K562 (cell line): Measurements from ENCODE around the gene VPS33B. TPM values are rescaled to one million over a fixed set of nuclear protein-coding genes. Genes with fewer than 3 reads are reported as not detected.

Source experiments
- CBX3 ChIP-seq, 2 experiments: IDR thresholded peaks; 1 replicate in 1 of 2; 2 replicates in 1 of 2; pipeline ENCODE4 v1.6.1; 2012; ENCODE audit warnings: inconsistent platforms in 2 of 2, low read length in 2 of 2, borderline replicate concordance in 1 of 2, control low read depth in 1 of 2
- CTBP1 ChIP-seq: fragments of 450-650 bp; IDR thresholded peaks from 2 replicates; pipeline ENCODE4 v1.6.1; 2016; ENCODE audit warnings: borderline replicate concordance
- DACH1 ChIP-seq: fragments of 450-650 bp; IDR thresholded peaks from 2 replicates; pipeline ENCODE4 v1.6.1; 2018; ENCODE audit not compliant: partially characterized antibody
- EGR1 ChIP-seq: fragments of 450-650 bp; conservative IDR thresholded peaks from 2 replicates; pipeline ENCODE4 v1.6.1; 2017; ENCODE audit warnings: mild to moderate bottlenecking
- FOXM1 ChIP-seq, 2 experiments: fragments of 450-650 bp in 1 of 2; sonication (generic) in 1 of 2; formaldehyde crosslinking in 1 of 2; IDR thresholded peaks; 2 replicates each; pipeline versions ENCODE4 v1.6.1 to v1.9.0; 2017 to 2022; ENCODE audit warnings: low read depth in 2 of 2, mild to moderate bottlenecking in 2 of 2, missing genetic modification reagents in 1 of 2, moderate library complexity in 1 of 2
- FUS ChIP-seq: fragments of 200-400 bp; formaldehyde crosslinking; optimal IDR thresholded peaks from 2 replicates; pipeline ENCODE3; 2017; ENCODE audit warnings: low read depth, low read length
- GATA2 ChIP-seq: sonication (generic); formaldehyde crosslinking; IDR thresholded peaks from 2 replicates; pipeline ENCODE4 v1.4.0; 2020; ENCODE audit warnings: mild to moderate bottlenecking, missing genetic modification reagents
- HDAC8 ChIP-seq: fragments of 450-650 bp; IDR thresholded peaks from 2 replicates; pipeline ENCODE4 v1.6.1; 2016; ENCODE audit warnings: mild to moderate bottlenecking, missing genetic modification characterization, moderate library complexity, missing compliant biosample characterization
- HMG20A ChIP-seq: fragments of 450-650 bp; formaldehyde crosslinking; conservative IDR thresholded peaks from 2 replicates; pipeline ENCODE4 v1.4.0; 2020; ENCODE audit warnings: mild to moderate bottlenecking, mixed read lengths
- HNRNPH1 ChIP-seq: fragments of 200-400 bp; formaldehyde crosslinking; optimal IDR thresholded peaks from 2 replicates; pipeline ENCODE3; 2017; ENCODE audit warnings: low read depth, mild to moderate bottlenecking, low read length, moderate library complexity
- KLF1 ChIP-seq: fragments of 450-650 bp; IDR thresholded peaks from 2 replicates; pipeline ENCODE4 v1.6.1; 2016; ENCODE audit warnings: missing genetic modification characterization, missing compliant biosample characterization
- MEF2A ChIP-seq: IDR thresholded peaks from 2 replicates; pipeline ENCODE4 v1.6.1; 2011; ENCODE audit warnings: low read depth, mild to moderate bottlenecking, low read length, moderate library complexity; ENCODE audit not compliant: control insufficient read depth
- MYNN ChIP-seq, 2 experiments: sonication (generic); formaldehyde crosslinking in 1 of 2; IDR thresholded peaks; 2 replicates each; pipeline versions ENCODE4 v1.5.0 to v1.6.1; 2016 to 2020; ENCODE audit warnings: antibody characterized with exemption in 1 of 2, missing genetic modification reagents in 1 of 2
- NFIX ChIP-seq: fragments of 250-450 bp; sonication (Bioruptor Pico); IDR thresholded peaks from 2 replicates; pipeline ENCODE4 v1.4.0; 2020; ENCODE audit warnings: low read depth, mild to moderate bottlenecking, moderate library complexity
- RNF2 ChIP-seq: sonication (generic); IDR thresholded peaks from 2 replicates; pipeline ENCODE4 v1.6.1; 2016
- SIN3B ChIP-seq: fragments of 450-650 bp; IDR thresholded peaks from 2 replicates; pipeline ENCODE4 v1.6.1; 2017; ENCODE audit warnings: low read depth, mild to moderate bottlenecking, moderate library complexity
- SRSF1 ChIP-seq: fragments of 200-400 bp; formaldehyde crosslinking; IDR thresholded peaks from 2 replicates; pipeline ENCODE4 v1.6.1; 2017; ENCODE audit warnings: mild to moderate bottlenecking, low read depth, low read length, moderate library complexity
- WHSC1 ChIP-seq: IDR thresholded peaks from one replicate; pipeline ENCODE4 v1.6.1; 2012; ENCODE audit warnings: low read length, control low read depth, inconsistent platforms
- ZFP36 ChIP-seq: fragments of 150-350 bp; IDR thresholded peaks from 2 replicates; pipeline ENCODE4 v1.6.1; 2018; ENCODE audit warnings: low read length, low read depth; ENCODE audit not compliant: partially characterized antibody
- ZNF174 ChIP-seq: fragments of 250-450 bp; sonication (Bioruptor Pico); IDR thresholded peaks from 2 replicates; pipeline ENCODE4 v1.4.0; 2020; ENCODE audit warnings: mild to moderate bottlenecking
- ZNF224 ChIP-seq: sonication (generic); formaldehyde crosslinking; IDR thresholded peaks from 2 replicates; pipeline ENCODE4 v1.8.0; 2022; ENCODE audit warnings: mild to moderate bottlenecking, missing genetic modification reagents
- ZNF75A ChIP-seq: fragments of 450-650 bp; formaldehyde crosslinking; IDR thresholded peaks from 2 replicates; pipeline ENCODE4 v1.4.0; 2020; ENCODE audit warnings: mild to moderate bottlenecking
- polyA plus RNA-seq, 8 experiments: library from polyadenylated mRNA; depleted of rRNA in 4 of 8; stranded (reverse) in 5 of 8; unstranded in 3 of 8; fragments of >200 nt; fragmentation: Nextera tagmentation in 2 of 8; fragmentation: Illumina TruSeq in 1 of 8; extraction: Ambion mirVana in 2 of 8; extraction: Trizol in 1 of 8; gene quantifications; 2 replicates each; pipeline versions ENCODE4 v1.2.1 to v1.2.3, GENCODE V29; 2011 to 2014; ENCODE audit warnings: inconsistent platforms in 1 of 8, missing spikeins in 1 of 8
- total RNA-seq, 7 experiments: library from RNA; depleted of rRNA in 6 of 7; stranded (reverse); fragments of >200 nt in 6 of 7; fragmentation: Illumina TruSeq in 2 of 7; extraction: Trizol in 2 of 7; gene quantifications; 2 replicates each; pipeline versions ENCODE4 v1.2.1 to v1.2.3, GENCODE V29; 2011 to 2021; ENCODE audit warnings: low replicate concordance in 1 of 7
- TF ChIP-seq, protein P1 (sequence below): sonication (generic); formaldehyde crosslinking; IDR thresholded peaks from 2 replicates; pipeline ENCODE4 v1.8.0; 2022; ENCODE audit warnings: mild to moderate bottlenecking, missing genetic modification reagents
- TF ChIP-seq, protein P2 (sequence below): sonication (generic); formaldehyde crosslinking; IDR thresholded peaks from 2 replicates; pipeline ENCODE4 v1.4.0; 2020; ENCODE audit warnings: mild to moderate bottlenecking, missing genetic modification reagents
- TF ChIP-seq, protein P3 (sequence below): fragments of 200-800 bp; sonication (Bioruptor generic); IDR thresholded peaks from 2 replicates; pipeline ENCODE4 v1.6.1; 2017; ENCODE audit warnings: missing genetic modification characterization, missing compliant biosample characterization

VPS33B gene
- total and polyA plus RNA-seq, 9 of the 15 experiments (the other 6 are each of a cell fraction or from before 2014, with no cell fraction given), result 9.4 to 25.5 (median 14.8) TPM

DNA sequence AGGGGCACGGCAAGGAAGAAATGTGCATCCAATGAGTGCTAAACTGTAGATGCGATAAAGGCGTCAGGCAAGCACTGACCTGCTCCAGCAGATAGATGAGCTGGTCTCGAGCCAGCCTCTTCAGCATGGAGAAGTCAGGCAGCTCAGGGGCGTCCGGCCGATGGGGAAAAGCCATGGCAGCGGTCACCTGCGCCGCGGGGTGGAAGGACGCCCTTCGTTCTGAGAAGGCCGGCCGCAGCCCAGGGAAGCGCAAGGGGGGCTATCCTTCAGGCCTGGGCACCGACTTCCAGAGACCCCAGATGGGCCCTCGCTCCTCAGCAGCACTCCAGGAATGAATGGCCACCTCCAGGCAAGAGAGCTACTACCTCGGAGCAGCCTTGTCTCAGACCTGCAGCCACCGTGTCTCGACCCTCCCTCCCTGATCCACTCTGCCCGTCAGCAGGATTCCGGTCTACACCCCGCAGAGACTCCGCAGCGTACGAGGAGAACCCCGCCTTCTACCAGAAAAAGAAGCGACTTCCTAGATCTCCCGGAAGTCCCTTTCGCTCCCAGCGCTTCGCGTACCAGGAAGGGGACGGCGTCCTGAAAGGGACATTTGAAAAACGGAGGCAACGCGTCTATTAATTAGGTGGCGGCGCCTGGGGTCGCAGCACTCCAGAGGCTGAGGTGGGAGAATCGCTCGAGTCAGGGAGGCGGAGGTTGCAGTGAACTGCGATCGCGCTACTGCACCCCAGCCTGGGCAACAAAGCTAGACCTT is at the start of gene VPS33B (continued):
- no peak for TF ChIP-seq FOXM1 (IDR thresholded peaks at IDR 0.05; ENCODE audit: low read depth)
- no peak for TF ChIP-seq FOXM1 (CRISPR knock-in tag; IDR thresholded peaks at IDR 0.05; ENCODE audit: low read depth)
- no peak for TF ChIP-seq ZNF224 (CRISPR knock-in tag)
- TF ChIP-seq DACH1, result peak; percentile 65
- no peak; the same call in 1 of the 2 replicates for TF ChIP-seq CTBP1
- no peak for TF ChIP-seq HNRNPH1
- TF ChIP-seq HDAC8, result no peak
- TF ChIP-seq GATA2 (CRISPR knock-in tag), result peak; percentile 22; the same call in 1 of the 2 replicates
- TF ChIP-seq ZNF75A (CRISPR knock-in tag), result no peak
- no peak for TF ChIP-seq EGR1
- TF ChIP-seq, protein P1, sequence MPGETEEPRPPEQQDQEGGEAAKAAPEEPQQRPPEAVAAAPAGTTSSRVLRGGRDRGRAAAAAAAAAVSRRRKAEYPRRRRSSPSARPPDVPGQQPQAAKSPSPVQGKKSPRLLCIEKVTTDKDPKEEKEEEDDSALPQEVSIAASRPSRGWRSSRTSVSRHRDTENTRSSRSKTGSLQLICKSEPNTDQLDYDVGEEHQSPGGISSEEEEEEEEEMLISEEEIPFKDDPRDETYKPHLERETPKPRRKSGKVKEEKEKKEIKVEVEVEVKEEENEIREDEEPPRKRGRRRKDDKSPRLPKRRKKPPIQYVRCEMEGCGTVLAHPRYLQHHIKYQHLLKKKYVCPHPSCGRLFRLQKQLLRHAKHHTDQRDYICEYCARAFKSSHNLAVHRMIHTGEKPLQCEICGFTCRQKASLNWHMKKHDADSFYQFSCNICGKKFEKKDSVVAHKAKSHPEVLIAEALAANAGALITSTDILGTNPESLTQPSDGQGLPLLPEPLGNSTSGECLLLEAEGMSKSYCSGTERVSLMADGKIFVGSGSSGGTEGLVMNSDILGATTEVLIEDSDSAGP, result no peak
- peak; percentile 54; the same call in 1 of the 2 replicates for TF ChIP-seq SIN3B
- TF ChIP-seq SRSF1, result no peak
- no peak for TF ChIP-seq RNF2
- TF ChIP-seq FUS, result no peak
- TF ChIP-seq NFIX (CRISPR knock-in tag), result no peak
- TF ChIP-seq HMG20A (CRISPR knock-in tag), result no peak
- no peak for TF ChIP-seq ZNF174
- TF ChIP-seq KLF1, result no peak
- TF ChIP-seq, protein P2, sequence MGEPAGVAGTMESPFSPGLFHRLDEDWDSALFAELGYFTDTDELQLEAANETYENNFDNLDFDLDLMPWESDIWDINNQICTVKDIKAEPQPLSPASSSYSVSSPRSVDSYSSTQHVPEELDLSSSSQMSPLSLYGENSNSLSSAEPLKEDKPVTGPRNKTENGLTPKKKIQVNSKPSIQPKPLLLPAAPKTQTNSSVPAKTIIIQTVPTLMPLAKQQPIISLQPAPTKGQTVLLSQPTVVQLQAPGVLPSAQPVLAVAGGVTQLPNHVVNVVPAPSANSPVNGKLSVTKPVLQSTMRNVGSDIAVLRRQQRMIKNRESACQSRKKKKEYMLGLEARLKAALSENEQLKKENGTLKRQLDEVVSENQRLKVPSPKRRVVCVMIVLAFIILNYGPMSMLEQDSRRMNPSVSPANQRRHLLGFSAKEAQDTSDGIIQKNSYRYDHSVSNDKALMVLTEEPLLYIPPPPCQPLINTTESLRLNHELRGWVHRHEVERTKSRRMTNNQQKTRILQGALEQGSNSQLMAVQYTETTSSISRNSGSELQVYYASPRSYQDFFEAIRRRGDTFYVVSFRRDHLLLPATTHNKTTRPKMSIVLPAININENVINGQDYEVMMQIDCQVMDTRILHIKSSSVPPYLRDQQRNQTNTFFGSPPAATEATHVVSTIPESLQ, result peak; percentile 94; the same call in 1 of the 2 replicates
- no peak for TF ChIP-seq MEF2A
- TF ChIP-seq MYNN (IDR thresholded peaks at IDR 0.05), result no peak
- TF ChIP-seq MYNN (CRISPR knock-in tag; IDR thresholded peaks at IDR 0.05), result no peak
- TF ChIP-seq WHSC1, result no peak
- TF ChIP-seq, protein P3, sequence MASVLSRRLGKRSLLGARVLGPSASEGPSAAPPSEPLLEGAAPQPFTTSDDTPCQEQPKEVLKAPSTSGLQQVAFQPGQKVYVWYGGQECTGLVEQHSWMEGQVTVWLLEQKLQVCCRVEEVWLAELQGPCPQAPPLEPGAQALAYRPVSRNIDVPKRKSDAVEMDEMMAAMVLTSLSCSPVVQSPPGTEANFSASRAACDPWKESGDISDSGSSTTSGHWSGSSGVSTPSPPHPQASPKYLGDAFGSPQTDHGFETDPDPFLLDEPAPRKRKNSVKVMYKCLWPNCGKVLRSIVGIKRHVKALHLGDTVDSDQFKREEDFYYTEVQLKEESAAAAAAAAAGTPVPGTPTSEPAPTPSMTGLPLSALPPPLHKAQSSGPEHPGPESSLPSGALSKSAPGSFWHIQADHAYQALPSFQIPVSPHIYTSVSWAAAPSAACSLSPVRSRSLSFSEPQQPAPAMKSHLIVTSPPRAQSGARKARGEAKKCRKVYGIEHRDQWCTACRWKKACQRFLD (CRISPR knock-in tag), result peak; percentile 56; the same call in 1 of the 2 replicates
- peak; percentile 46 for TF ChIP-seq ZFP36
- TF ChIP-seq CBX3 (IDR thresholded peaks at IDR 0.05; ENCODE audit: borderline replicate concordance in 1 of 2, low read length in 2 of 2), result peak in 1 of 2 experiments; percentile 40; a peak in 2 of 3 replicates
